Inflammatory macrophage treated with lipopolysaccharide for 1 hour (primary cell): ENCODE data around the gene CACNA2D4.

ENCODE experiments used
- DNase-seq, 2 donors: peaks; one replicate each; pipeline ENCODE4 v3.0.0-alpha.2; 2020 to 2022

CACNA2D4 gene

DNA sequence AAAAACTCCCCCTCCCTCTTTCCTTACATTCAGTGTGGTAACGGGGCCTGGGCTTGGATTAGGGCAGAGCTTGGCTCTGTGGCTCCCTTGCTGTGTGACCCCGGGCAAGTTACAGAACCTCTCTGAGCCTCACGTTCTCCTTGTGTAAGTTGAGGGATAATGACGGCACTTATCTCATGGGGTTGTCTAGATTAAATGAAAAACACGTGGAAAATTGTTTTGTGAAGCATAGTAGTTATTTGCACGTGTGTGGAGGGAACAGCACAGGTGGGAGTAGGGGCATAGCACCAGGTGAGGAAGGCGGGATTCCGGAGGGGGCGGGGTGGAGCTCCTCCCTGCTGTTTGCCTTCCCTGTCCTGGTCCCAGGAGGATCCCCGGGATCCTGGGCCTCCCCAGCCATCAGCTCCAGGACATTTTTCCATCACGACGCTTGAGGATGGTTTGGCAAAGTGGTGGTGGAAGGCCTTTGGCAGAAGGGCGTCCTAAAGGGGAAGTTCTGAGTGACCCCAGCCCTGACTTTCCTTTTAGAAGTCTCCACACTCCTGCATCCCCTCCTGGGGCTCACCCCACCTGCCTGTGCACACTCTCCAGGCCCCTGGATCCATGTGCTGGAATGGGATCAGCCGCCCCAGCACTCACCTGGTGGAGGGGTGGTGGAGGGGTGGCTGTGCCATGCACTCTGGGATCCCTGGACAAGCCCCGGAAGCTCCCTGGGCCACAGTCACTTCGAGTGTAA, 75.4 kb downstream of the CACNA2D4 start:
- DNase-seq, result no peak

- peak; percentile 47 to 79 for DNase-seq
These were observed 76.1 kb downstream of the CACNA2D4 start for GRCh38 chr12:1842183-1842904.

DNA sequence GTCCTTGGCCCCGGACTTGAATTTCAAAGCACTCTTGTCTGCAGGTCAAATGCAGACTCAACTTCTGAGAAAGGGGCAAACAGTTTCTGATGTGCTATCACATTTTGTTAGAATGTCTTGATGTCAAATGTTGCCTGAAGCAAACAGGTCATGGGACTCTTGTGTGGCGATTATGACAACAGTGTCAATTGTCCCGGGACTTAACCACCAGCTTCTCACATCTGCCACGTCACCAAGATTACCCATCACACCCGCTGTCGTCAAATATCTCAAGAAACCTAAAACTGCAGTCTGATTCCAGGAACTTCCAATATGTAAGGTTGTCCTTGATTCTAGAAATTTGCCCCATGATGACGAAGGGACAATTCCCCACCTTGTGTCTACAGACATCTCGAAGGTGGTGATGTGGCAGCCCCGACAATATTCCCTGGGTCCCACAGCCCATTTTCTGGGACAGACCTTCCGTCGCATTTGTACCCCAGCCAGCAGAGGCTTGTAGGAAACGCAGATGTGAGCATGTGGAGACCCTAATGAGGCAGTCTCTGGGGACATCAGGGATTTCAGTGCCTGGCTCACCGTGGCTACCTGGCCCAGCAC, 76.8 kb downstream of the CACNA2D4 start:
- peak; percentile 51 to 88 for DNase-seq

GRCh38 chr12:1840981-1841425, 77.4 kb downstream of the CACNA2D4 start:
- DNase-seq, result no peak

DNA sequence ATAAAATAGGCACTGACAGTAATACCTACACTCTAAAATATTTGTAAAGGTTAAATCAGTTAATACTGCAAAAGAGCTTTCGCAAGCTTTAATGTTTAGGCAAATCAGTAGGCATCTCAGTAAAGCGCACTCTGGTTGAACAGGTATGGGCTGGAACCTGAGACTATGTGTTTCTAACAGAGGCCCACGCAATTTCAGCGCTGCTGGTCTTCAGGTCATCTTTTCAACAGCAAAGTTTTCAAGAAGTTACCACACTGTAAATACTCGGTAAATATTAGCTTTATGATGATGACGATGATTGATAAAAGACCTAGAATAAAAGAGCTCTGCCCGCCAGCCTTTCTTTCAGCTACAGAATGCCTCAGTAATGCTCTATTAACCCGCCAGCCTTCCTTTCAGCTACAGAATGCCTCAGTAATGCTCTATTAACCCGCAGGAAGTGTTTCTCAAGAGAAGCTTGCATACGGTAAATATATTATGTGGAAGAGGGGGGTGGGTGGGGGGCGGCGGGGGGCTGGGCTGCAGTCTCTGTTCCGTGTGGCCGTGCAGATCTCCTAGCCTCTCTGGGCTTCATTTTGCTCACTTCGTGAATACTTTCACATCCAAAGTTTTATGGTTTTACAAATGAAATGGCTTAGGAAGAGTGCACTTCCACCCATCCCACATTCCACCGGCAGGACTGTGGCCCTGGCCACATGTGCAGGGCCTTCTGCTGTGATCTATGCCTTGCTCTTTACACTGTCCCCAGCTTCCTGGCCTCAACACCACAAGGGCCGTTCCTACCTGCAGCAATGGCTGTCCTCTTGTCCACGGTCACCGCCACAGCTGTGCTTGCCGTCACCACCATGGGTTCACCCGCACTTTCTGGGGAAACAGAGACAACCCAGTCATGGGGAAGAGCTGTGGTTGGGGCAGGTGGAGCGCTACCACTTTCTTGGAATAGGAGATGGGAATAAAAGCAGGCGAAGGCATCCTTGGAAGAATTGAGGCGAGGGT, 78.2 kb downstream of the CACNA2D4 start:
- DNase-seq, result no peak

DNA sequence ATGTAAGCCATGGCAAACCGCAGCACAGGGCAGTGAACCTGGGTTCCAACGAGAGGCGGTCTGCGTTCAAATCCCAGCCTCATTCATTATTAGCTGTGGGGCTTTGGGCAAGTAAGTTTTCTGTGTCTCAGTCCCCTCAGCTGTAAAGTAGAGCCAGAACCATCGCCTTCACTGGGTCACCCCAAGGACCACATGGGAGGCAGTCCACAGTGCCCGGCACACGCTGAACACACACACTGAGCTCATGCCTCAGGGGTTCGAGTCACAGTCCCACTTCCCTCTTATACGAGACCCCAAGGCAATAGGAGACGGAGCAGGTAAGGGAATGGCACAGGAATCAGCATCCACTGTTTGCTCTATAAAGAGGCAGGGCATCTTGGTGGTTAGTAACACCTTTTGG, 79.0 kb downstream of the CACNA2D4 start:
- no peak for DNase-seq

- no peak for DNase-seq
These were observed 79.5 kb downstream of the CACNA2D4 start for GRCh38 chr12:1838994-1839365.

- no peak for DNase-seq
These were observed 80.1 kb downstream of the CACNA2D4 start for GRCh38 chr12:1838205-1838993.

- DNase-seq, result no peak
These were observed 80.8 kb downstream of the CACNA2D4 start for GRCh38 chr12:1837541-1838204.

- DNase-seq, result no peak
These were observed 81.5 kb downstream of the CACNA2D4 start for GRCh38 chr12:1836854-1837421.

DNA sequence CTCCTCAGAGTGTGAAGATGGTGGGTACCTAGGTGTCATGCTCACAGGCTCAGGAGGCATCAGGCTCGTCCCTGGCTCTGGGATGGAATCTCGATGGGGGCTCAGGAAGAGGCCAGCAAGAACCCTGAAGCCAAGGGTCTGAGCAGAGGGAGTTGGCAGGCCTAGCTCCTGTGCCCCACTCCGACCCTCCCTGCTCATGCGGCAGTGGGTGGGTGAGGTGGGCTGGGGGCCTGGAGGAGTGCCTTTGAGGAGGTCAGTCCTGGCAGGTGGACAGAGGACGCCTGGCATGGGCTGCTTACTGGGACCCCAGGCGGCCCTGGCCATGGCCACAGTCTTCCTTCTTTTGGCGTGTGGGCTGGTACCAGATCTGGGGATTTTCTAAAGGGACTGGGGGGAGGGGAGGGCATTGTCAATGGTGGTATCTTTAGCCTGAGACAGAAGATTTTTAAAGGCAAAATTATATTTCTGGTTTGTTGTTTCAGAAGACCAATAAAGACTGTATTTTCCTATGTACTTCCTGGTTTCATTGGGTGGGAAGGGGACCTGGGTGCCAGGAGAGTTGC, 82.1 kb downstream of the CACNA2D4 start:
- no peak for DNase-seq

DNA sequence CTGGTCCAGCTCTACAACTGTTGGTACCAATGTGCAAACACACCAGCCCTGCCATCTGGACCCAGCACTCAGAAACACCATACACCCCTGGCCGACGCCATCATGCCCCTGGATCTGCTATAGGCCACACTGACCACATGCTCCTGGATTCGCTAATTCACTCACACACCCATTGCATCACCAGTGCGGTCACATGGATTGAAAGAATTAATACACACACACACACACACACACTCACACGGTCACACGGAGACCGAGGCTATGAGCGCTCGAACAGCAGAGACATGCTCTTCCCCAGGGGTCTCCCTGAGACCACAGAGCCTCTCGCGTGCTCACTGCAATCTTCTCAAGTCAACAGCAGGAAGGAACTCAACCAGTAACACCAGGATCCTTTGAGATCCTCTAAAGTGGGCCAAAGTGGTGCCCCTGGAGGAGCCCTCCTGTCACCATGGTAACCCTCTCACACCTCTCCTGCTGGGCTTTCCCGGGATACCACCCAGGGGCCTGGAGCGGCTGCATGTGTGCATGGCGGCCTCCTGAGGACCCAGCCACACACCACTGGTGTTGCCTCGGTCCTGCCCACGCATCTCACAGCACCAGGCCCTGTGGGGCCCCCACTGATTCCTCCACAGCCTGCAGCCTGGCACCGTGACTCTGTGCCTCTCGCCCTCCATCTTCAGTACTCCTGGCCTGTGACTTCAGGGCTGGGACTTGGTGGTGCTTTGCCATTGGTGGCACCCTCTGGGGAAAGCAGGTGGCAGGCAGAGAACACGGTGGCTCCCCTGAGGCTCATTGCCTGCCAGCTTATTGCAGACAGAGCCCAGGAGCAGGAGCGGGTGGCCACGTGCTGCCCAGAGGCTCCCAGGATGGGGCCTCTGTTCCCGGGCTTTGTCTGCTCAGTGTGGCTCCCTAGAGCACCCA, 83.0 kb downstream of the CACNA2D4 start:
- DNase-seq, result no peak

DNA sequence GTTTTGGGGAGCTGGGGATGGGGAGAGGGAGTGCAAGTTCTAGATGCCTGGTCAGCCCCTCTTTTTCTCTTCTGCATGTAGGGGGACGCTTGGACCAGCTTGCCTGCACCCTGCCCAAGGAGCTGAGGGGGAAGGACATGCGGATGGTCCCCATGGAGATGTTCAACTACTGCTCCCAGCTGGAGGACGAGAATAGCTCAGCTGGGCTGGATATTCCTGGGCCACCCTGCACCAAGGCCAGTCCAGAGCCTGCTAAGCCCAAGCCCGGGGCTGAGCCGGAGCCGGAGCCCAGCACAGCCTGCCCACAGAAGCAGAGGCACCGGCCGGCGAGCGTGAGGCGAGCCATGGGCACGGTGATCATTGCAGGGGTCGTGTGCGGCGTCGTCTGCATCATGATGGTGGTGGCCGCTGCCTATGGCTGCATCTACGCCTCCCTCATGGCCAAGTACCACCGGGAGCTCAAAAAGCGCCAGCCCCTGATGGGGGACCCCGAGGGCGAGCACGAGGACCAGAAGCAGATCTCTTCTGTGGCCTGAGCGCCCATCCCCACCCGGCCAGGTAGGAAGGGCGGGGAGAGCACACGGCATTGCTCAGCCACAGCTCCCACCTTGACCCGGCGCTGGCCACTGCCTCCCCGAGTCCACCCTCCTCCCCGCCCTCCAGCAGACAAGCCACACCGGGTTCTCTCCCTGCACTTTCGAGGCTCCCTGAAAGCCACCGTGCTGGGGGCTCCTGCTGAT, 84.1 kb downstream of the CACNA2D4 start:
- DNase-seq, result no peak

DNA sequence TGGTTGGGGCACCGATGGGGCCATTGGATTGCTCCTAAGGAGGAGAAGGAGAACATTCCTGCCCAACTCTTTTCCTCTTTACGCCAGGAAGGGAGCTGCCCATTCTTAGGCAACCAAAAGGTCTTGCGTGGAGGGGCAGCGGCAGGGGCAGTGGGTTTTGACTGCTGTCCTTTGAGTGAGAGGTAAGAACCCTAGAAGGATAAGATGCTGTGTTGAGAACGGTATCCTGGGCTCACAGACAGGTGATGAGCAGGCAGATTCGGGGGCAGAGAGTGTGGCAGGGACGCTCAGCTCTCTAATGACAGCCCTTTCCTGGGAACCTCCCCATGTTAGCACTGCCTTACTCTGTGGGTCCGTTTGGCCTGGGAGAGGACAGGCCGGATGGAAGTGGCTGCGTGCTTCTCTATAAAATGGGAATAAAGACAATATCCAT, 84.8 kb downstream of the CACNA2D4 start:
- DNase-seq, result no peak

GRCh38 chr12:1832801-1833595, 85.5 kb downstream of the CACNA2D4 start:
- no peak for DNase-seq

- DNase-seq, result peak in 1 of 2 donors; percentile 48
These were observed 87.2 kb downstream of the CACNA2D4 start for GRCh38 chr12:1830981-1831963.
